Mononuclear cell (primary cell): ENCODE measurements around the gene ACAT1. TPM values are rescaled to one million over a fixed set of nuclear protein-coding genes. Genes with fewer than 3 reads are reported as not detected.

Source experiments
- H3K27me3 ChIP-seq: 2 replicates; pipeline ENCODE4 v1.6.0; 2011; ENCODE audit warnings: low read length, control low read depth; ENCODE audit not compliant: insufficient read depth
- H3K4me1 ChIP-seq: 2 replicates; pipeline ENCODE4 v1.5.1; 2011; ENCODE audit warnings: mild to moderate bottlenecking, low read length, control low read depth; ENCODE audit not compliant: insufficient read depth
- H3K4me3 ChIP-seq: 2 replicates; pipeline ENCODE4 v1.5.1; 2011; ENCODE audit warnings: mild to moderate bottlenecking, low read length, moderate library complexity
- H3K9me3 ChIP-seq: 2 replicates; pipeline ENCODE4 v1.5.1; 2011; ENCODE audit warnings: low read depth, mild to moderate bottlenecking, control low read depth, low read length
- total RNA-seq: library from RNA; depleted of rRNA; stranded (reverse); fragments of >200 nt; gene quantifications from one replicate; pipeline ENCODE4 v1.2.3, GENCODE V29; 2012

ACAT1 gene
- total RNA-seq, 1 donor = 11.2 TPM

GRCh38 chr11:108196901-108197300, 75.5 kb downstream of the ACAT1 start:
- H3K27me3 ChIP-seq = no peaks in the 10 kb centered on the region
- H3K4me3 ChIP-seq = no peak overlapping the region
- H3K4me1 ChIP-seq = peaks cover 29% of the 10 kb centered on the region
- no peaks in the 10 kb centered on the region for H3K9me3 ChIP-seq

Other genes starting within 250 kb of the ACAT1 start
- 1.6 TPM for gene RAB39A, start 193.1 kb upstream of the ACAT1 start, total RNA-seq
- gene CUL5, start 112.7 kb upstream of the ACAT1 start, total RNA-seq = 121 TPM
- 46.0 TPM for gene NPAT, start 101.1 kb downstream of the ACAT1 start, total RNA-seq
- gene ATM, start 101.5 kb downstream of the ACAT1 start, total RNA-seq = 435 TPM